CD4-positive, alpha-beta T cell treated with Interleukin-15 for 1 hour (primary cell): ENCODE results near the gene FTO.
"Not testable (repeated sequence)": the region's sequence is repeated elsewhere in the genome, so short reads cannot be mapped to it uniquely, and the experiment has no call there.

Experiments used
- DNase-seq: peaks from one replicate; pipeline ENCODE4 v3.0.0-alpha.2; 2020

The FTO gene

DNA sequence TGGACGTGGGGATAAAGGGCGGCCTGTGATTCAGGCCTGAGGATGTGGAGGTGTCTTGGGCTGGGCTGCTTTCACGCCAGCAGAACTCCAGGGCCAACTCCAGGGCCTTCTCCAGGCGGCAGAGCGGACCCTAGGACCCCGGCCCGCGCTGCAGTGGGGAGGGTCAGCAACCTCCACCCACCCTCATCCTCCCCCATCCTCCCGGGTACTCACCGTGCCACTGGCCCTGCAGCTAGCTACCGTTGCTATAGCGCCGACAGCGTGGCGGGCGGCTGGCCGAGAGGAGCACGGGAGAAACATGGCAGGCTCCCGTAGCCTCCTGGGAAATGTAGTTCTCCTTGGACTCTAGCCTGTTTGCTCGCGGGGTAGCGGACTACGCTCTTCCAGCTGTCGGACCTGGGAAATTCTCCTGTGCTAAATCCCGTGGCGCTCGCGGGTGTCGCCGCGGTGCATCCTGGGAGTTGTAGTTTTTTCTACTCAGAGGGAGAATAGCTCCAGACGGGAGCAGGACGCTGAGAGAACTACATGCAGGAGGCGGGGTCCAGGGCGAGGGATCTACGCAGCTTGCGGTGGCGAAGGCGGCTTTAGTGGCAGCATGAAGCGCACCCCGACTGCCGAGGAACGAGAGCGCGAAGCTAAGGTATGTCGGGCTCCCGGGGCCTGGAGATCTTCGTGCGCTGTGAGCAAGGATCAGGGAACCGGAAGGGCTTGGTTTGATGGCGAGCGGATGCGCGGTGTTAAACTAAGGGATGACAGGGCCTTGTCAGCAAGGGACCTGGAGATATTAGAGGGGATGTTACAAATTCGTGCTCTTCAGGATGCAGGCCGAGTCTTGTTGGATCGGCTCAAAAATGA, at the start of gene FTO, which contains the start of gene RPGRIP1L:
FTO (plus strand) TSS at position 567 of the 855 bp plus-strand sequence.
RPGRIP1L (minus strand) TSS at position 270 of the 855 bp plus-strand sequence. CDS start 3,136 bp downstream, outside the sequence.
- peak; percentile 97 for DNase-seq

- no peak for DNase-seq
These were observed 49.0 kb upstream of the FTO start for GRCh38 chr16:53654946-53655345.

GRCh38 chr16:53662072-53662471, 41.9 kb upstream of the FTO start:
- DNase-seq = no peak

- DNase-seq = no peak
These were observed 39.1 kb upstream of the FTO start for GRCh38 chr16:53664724-53665345.

DNA sequence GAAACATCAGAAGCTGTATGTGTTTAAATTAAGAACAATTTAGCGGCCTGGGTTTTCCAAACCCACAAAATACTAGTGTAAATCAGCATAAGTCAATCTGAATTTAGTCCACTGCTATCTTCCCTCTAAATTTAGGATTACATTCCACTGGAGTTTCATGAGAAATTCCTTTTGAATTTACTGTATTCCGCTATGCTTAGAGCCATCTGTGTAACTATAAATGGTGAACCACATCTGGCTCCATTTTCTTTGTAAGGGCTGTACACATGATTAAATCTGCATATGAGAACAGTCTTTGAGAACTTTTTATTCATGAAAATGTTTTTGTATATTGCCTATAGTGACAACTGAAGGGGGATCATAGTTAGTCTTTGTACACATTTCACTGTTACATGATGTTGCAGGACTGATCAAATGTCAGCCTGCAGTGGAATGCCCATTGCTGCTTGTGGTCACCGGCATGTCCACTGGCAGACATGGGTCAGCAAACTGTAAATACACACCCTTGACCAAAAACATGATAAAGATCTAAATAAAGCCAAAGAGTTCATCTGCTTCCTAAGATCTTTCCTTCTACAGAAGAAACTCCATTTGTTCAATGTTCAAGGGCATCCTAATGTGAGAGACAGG, 37.1 kb upstream of the FTO start:
- DNase-seq = no peak

- DNase-seq = no peak
These were observed 35.1 kb upstream of the FTO start for GRCh38 chr16:53668869-53669268.

DNA sequence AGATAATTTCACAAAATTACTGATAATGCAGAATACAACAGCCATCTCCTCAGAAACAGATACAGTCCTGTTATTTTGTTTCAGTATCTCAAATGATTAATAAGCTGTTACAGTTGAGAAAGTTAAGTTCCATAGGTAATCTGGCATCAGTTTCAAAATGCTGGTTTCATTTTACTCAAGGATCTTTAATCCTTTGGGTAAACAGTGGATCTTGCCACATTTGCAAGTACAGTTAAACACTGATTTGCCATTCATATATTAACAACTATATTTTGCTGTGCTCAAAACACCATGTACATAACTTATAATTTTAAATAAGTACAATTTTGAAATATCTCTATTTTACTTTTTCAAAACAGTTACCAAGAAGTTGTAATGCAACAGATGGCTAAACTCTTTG, 31.5 kb upstream of the FTO start:
- DNase-seq = no peak

GRCh38 chr16:53673189-53673588, 30.8 kb upstream of the FTO start:
- DNase-seq = no peak

GRCh38 chr16:53678155-53678554, 25.8 kb upstream of the FTO start:
- DNase-seq = no peak

DNA sequence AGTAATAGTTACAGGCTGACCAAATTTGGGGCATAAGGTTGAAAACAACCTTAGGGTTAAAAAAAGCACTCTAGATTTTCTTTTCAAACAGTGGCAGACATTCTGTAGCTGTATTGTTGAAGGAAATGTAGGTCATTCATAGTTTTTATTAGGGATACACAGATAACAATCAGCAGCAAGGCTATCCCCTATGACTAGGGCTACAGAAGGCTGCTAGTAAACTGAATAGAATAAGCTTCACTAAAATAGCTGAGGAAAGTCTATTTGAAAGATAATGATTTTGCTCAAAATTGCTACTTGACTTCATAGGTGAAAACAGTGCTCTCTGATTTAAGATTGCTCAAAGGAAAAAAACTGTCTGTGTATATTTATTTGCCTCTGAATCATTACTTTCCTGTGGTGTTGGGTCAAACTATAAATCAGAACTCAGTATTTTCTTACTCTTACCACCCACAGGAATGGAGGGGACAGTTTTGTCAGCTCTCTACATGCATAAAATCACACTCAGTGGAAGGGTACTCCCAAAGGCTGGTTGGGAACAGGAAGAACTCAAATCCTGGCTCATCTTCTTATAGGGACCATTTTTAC, 25.1 kb upstream of the FTO start:
- no peak for DNase-seq

DNA sequence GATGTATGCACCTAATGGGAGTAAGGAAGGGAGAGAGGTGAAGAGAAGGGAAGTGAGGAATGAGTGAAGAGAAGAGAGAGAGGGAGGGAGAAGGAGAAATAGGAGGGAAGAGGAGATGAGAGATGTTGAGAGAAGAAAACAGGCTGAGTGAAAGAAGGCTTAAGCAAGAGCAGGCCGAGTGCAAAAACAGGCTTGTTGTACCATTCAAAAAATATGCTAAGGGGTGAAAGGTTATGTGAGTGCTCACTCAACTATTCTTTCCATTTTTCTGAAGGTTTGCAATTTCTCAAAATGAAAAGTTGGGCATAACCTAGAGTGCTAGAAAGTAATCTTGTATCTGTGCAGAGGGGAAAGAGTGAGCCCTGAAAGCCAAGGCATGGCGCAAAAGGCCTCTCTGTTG, 23.2 kb upstream of the FTO start:
- DNase-seq = no peak

DNA sequence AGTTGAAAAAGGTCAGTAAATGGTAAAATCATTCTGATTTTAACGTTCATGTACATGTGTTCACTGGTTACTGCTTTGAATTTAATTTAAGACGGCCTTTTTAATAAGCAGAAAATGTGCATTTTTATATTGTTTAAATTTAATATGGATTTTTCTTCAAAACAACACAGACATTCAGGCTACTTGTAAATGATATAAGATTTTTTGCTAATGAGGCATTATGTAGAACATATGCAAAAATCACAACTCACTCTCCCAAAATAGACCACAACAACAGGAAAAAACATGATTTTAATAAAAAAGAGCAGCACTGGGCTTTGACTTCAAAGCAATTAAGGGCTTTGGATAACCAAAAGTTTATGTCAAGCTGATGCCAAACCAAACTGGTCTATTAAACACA, 22.6 kb upstream of the FTO start:
- no peak for DNase-seq

DNA sequence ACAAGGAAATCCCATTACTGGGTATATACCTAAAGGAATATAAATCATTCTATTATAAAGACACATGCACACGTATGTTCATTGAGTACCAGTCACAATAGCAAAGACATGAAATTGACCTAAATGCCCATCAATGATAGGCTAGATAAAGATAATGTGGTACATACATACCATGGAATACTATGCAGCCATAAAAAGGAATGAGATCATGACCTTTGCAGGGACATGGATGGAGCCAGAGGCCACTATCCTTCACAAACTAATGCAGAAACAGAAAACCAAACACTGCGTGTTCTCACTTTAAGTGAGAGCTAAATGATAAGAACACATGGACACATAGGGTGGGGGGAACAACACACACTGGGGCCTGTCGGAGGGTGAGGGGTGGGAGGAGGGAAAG, 18.6 kb upstream of the FTO start:
- DNase-seq = not testable (repeated sequence)

DNA sequence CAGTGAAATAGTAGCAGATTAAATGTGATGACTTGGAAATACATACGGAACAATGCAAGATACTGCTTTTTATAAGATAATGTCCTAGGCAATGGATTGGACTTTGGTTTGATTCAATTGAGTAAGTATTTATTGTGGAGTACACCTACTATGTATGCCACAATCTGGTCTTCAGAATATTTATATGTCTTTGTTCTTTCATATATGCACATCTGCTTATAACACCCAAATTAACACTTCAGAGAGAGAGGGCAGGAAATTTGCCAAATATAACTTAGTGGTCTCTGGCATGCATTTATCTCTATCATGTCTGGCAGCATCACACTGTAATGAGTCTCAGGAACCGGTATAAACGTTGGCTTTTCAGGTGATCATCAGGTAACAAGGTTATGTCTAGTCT, 17.2 kb upstream of the FTO start:
- DNase-seq = no peak

DNA sequence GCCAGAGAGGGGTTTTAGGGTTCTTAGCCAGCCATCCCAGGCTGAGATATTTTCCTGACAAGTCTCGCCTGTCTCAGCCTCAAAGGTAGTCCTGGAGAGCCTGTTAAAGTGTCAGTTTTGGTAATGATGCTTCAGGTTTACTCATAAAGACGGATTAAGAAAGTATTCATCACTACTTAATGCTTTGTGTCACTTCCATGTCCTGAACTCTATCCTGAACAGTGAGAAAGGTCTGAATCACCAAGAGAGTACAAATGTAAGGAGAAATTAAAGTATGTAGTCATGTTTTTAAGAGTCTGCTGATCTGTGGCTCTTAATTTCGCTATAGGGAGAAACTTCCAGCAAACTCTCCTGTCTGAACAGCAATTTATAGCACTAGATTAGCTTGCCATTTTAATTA, 14.3 kb upstream of the FTO start:
- DNase-seq = no peak

DNA sequence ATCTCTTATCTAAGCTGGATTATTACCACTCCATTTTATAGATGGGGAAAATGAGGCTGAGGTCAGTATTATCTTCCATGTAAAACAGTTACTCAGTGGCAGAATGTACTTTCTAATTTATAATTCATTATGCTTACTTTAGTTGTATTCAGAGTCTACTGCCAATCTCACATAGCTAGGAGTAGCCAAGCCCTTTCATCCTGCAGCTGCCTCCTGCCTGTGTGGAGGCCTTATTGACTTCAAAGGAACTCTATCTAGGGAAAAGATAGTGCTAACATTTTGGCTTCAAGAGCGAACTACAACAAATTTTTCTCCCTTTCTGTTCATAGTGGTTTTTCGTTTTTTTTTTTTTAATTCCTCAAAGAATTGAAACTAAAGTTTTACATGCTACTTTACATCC, 13.2 kb upstream of the FTO start:
- DNase-seq = no peak

- no peak for DNase-seq
These were observed 11.8 kb upstream of the FTO start for GRCh38 chr16:53692146-53692545.

GRCh38 chr16:53693320-53693719, 10.6 kb upstream of the FTO start:
- no peak for DNase-seq

- DNase-seq = no peak
These were observed 8.9 kb upstream of the FTO start for GRCh38 chr16:53695070-53695469.

GRCh38 chr16:53698271-53698670, 5.7 kb upstream of the FTO start:
- not testable (repeated sequence) for DNase-seq

GRCh38 chr16:53704445-53704813, 473 bp downstream of the FTO start:
- no peak for DNase-seq

- no peak for DNase-seq
These were observed 3.7 kb downstream of the FTO start for GRCh38 chr16:53707671-53708070.

GRCh38 chr16:53708490-53708889, 4.5 kb downstream of the FTO start:
- no peak for DNase-seq

- no peak for DNase-seq
These were observed 7.4 kb downstream of the FTO start for GRCh38 chr16:53711390-53711789.
